Mesothelial cell of epicardium (in vitro differentiated cells): ENCODE results near the gene AP2B1. TPM values are rescaled to one million over a fixed set of nuclear protein-coding genes. Genes with fewer than 3 reads are reported as not detected.

ENCODE experiments used
- DNase-seq, 2 experiments: peaks; one replicate each; pipeline ENCODE4 v3.0.0; 2021; ENCODE audit warnings: low spot score in 2 of 2; ENCODE audit not compliant: unreplicated experiment in 2 of 2
- H3K27ac Mint-ChIP-seq: 2 replicates; pipeline ENCODE4 v1.8.0; 2021; ENCODE audit warnings: mixed read lengths
- H3K27me3 Mint-ChIP-seq: 2 replicates; pipeline ENCODE4 v1.8.0; 2021; ENCODE audit warnings: low read depth, mixed read lengths
- H3K36me3 Mint-ChIP-seq: 2 replicates; pipeline ENCODE4 v1.8.0; 2021; ENCODE audit warnings: mixed read lengths
- H3K4me1 Mint-ChIP-seq: 2 replicates; pipeline ENCODE4 v1.8.0; 2021; ENCODE audit warnings: mixed read lengths
- H3K4me3 Mint-ChIP-seq: 2 replicates; pipeline ENCODE4 v1.8.0; 2021; ENCODE audit warnings: mild to moderate bottlenecking, moderate library complexity, mixed read lengths
- H3K9me3 Mint-ChIP-seq: 2 replicates; pipeline ENCODE4 v1.8.0; 2021; ENCODE audit warnings: mixed read lengths
- total RNA-seq: library from RNA; stranded (reverse); gene quantifications from 3 replicates; pipeline ENCODE4 v1.2.1, GENCODE V29; 2021
- TF ChIP-seq, protein P1 (sequence below): fragments of 200-600 bp; sonication (generic); IDR thresholded peaks from one replicate; pipeline ENCODE4 v1.5.0; 2021; ENCODE audit warnings: antibody characterized with exemption; ENCODE audit not compliant: unreplicated experiment

AP2B1 gene
- total RNA-seq, 1 donor from 2014 or later, result 155 TPM

DNA sequence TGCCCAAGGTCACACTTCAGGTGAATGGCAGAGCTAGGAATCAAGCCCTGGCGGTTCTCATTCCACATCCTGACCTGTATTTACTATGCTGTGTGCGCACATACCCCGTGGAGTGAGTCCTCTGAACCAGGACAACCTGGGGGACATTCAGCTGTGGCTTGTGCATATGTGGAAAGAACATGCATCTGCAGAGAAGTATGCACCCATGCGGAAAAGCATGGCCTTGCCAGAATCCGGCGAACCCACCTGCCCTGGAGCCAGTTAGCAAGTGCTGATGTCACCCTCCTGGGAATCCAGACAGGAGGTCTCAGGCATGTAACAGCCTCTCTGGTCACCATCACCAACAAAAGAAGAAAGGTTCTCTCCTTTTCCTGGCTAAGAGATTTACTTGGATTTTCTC, 146.2 kb downstream of the AP2B1 start:
- no peak for DNase-seq
- Mint-ChIP-seq H3K27me3 (no peaks in the 10 kb centered on the region), H3K9me3 (no peaks in the 10 kb centered on the region), H3K36me3 (no peaks in the 10 kb centered on the region), H3K4me3 (peak overlapping the region; percentile 84), H3K4me1 (peaks cover 32% of the 10 kb centered on the region), H3K27ac (no peak overlapping the region)
- TF ChIP-seq, protein P1, sequence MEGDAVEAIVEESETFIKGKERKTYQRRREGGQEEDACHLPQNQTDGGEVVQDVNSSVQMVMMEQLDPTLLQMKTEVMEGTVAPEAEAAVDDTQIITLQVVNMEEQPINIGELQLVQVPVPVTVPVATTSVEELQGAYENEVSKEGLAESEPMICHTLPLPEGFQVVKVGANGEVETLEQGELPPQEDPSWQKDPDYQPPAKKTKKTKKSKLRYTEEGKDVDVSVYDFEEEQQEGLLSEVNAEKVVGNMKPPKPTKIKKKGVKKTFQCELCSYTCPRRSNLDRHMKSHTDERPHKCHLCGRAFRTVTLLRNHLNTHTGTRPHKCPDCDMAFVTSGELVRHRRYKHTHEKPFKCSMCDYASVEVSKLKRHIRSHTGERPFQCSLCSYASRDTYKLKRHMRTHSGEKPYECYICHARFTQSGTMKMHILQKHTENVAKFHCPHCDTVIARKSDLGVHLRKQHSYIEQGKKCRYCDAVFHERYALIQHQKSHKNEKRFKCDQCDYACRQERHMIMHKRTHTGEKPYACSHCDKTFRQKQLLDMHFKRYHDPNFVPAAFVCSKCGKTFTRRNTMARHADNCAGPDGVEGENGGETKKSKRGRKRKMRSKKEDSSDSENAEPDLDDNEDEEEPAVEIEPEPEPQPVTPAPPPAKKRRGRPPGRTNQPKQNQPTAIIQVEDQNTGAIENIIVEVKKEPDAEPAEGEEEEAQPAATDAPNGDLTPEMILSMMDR, result no peak

DNA sequence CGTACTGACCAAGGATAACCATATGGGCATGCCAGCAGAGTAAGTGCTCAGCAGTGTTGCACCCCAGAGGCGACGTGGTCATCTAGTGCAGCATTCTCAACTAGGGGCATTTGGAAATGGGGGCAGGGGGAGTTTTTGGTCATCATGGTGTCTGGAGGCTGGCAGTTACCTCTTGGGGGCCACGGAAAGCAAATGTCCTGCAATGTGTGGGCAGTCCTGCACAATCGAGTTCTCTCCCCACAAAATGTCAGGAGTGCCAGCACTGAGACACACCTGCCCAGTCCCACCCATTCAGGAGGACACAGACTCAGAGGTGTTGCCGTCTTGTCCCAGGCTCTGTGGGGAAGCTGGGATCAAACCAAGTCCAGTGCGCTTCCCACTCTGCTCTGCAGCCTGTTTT, 147.3 kb downstream of the AP2B1 start:
- H3K27me3 Mint-ChIP-seq, result peaks cover under 1% of the 10 kb centered on the region
- TF ChIP-seq, protein P1, result no peak
- H3K4me3 Mint-ChIP-seq, result no peak overlapping the region

DNA sequence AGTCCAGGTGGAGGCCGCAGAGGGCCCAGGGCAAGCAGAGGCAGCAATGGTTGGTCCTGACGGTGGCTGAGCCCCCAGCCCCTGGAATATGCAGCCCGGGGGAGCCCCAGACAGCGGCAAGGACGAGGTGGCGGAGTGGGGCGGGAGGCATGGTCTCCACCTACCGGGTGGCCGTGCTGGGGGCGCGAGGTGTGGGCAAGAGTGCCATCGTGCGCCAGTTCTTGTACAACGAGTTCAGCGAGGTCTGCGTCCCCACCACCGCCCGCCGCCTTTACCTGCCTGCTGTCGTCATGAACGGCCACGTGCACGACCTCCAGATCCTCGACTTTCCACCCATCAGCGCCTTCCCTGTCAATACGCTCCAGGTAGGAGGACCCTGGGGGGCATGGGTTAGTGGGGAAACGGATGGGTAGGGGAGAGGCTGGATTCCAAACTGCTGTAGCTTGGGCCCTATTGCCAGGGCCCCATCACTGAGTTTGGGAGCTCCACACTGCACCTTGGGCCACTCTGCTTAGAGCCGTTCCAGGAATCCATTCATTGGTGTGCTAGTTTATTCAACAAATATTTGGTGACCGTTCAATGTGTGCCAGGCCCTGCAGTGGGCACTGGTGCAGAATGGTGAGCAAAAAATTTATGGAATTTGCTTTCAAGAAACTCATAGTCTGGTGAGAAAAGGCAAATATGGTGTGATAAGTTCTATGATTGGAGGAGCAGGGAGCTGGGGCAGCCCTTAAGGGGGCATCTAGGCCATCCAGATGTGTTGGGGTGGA, 148.1 kb downstream of the AP2B1 start:
- Mint-ChIP-seq H3K36me3 (no peaks in the 10 kb centered on the region), H3K9me3 (no peaks in the 10 kb centered on the region), H3K27me3 (peaks cover 9% of the 10 kb centered on the region), H3K4me1 (peaks cover 18% of the 10 kb centered on the region), H3K4me3 (no peak overlapping the region), H3K27ac (no peak overlapping the region)
- DNase-seq, result no peak
- TF ChIP-seq, protein P1, result no peak

More for the DNA sequence above, 147.3 kb downstream of the AP2B1 start:
- DNase-seq, result no peak
- Mint-ChIP-seq H3K9me3 (no peaks in the 10 kb centered on the region), H3K27ac (no peak overlapping the region), H3K4me1 (peaks cover 24% of the 10 kb centered on the region), H3K36me3 (no peaks in the 10 kb centered on the region)

DNA sequence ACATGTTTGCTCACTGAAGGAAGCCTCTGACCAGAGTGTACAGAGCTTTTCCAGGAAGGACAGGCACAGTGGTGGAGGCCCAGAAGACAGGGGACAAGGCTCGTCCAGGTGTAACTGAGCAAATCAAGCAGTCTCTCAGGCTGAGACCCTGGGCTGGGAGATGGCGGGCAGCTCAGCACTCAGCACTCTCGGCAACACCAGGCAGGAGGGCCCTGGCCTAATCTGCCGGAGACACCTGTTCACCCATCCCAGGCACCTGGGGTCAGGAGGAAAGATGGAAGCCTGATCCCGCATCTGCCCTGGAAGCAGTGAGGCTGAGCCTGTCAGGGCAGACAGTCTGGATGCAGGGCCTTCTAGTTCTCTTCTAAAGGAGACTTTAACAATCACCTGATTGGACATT, 149.1 kb downstream of the AP2B1 start:
- peaks cover 18% of the 10 kb centered on the region for H3K27me3 Mint-ChIP-seq

DNA sequence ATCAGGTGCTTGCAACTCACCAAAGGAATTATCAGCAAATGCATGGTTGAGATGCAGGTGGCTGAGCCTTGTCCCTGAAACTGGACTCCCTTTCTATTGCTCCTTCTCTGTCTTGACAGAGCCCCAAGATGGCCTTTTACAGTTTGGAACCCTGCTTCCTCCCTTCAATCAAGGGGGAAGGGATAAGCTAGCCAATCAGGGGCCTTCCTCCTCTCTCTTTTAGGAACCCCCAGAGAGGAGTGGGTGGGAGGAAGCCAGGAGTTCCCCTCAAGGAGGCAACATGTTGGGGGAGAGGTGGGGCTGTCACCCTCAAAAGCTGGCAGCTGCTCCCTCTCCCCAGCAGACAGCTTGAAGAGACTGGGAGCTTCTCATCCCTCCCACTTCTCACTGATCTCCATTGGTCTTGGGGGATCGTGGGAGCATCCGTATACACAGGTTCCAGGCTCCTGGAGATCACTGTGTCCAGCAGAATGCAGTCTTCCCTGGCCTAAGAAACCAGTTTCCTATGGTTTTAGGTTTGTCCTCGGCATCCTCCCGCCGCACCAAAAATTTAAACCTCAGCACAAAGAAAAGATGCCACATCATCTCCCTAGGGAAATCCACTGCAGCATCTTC, 151.5 kb downstream of the AP2B1 start:
- H3K9me3 Mint-ChIP-seq, result no peaks in the 10 kb centered on the region
- H3K27me3 Mint-ChIP-seq, result peaks cover 33% of the 10 kb centered on the region
- no peak overlapping the region for H3K27ac Mint-ChIP-seq
- no peak overlapping the region for H3K4me3 Mint-ChIP-seq
- peaks cover 3% of the 10 kb centered on the region for H3K4me1 Mint-ChIP-seq
- H3K36me3 Mint-ChIP-seq, result no peaks in the 10 kb centered on the region
- DNase-seq, result no peak
- TF ChIP-seq, protein P1, result no peak

More for the DNA sequence above, 149.1 kb downstream of the AP2B1 start:
- TF ChIP-seq, protein P1, result no peak
- H3K9me3 Mint-ChIP-seq, result no peaks in the 10 kb centered on the region
- H3K27ac Mint-ChIP-seq, result no peak overlapping the region
- no peak overlapping the region for H3K4me3 Mint-ChIP-seq
- H3K4me1 Mint-ChIP-seq, result peaks cover 8% of the 10 kb centered on the region
- no peak for DNase-seq
- H3K36me3 Mint-ChIP-seq, result no peaks in the 10 kb centered on the region
